ENCODE measurements around the gene UNC45B. TPM values are rescaled to one million over a fixed set of nuclear protein-coding genes. Genes with fewer than 3 reads are reported as not detected.

The UNC45B gene, protein sequence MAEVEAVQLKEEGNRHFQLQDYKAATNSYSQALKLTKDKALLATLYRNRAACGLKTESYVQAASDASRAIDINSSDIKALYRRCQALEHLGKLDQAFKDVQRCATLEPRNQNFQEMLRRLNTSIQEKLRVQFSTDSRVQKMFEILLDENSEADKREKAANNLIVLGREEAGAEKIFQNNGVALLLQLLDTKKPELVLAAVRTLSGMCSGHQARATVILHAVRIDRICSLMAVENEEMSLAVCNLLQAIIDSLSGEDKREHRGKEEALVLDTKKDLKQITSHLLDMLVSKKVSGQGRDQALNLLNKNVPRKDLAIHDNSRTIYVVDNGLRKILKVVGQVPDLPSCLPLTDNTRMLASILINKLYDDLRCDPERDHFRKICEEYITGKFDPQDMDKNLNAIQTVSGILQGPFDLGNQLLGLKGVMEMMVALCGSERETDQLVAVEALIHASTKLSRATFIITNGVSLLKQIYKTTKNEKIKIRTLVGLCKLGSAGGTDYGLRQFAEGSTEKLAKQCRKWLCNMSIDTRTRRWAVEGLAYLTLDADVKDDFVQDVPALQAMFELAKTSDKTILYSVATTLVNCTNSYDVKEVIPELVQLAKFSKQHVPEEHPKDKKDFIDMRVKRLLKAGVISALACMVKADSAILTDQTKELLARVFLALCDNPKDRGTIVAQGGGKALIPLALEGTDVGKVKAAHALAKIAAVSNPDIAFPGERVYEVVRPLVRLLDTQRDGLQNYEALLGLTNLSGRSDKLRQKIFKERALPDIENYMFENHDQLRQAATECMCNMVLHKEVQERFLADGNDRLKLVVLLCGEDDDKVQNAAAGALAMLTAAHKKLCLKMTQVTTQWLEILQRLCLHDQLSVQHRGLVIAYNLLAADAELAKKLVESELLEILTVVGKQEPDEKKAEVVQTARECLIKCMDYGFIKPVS
- 0.77 TPM for total RNA-seq
- long read RNA-seq, full-length matches to known transcripts: 1 of 3 reads
- long read RNA-seq, partial matches to known transcripts: 2 of 3 reads
- long read RNA-seq, other reads (novel, unspliced or antisense): 0 of 3 reads

DNA sequence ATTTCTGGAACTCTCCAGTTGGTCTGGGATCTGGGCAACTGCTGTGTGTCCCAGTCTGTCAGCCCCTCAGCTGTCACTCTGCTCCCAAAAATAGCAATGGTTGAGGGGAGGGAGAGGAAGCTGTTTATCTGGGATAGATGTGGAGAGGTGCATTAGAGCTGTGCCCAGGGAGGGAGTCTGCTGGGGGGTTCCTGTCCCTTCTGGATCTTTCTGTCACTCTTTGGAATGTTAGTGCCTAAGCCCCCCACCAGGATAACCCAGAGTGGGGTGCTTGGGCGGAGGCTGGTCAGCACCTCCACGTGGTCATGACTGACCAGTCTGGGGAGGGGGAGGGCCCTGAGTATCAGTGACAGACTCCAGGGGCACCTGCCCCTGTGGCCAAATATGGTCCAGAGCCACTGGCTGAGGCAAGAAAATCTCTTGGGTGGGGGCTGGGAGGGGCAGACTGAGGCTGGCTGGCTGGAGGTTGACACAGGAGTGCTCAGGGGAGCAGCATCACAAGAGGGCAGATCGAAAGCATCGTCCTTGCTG lies at the start of gene UNC45B:
Gene UNC45B (plus strand): TSS at position 443 of the 531 bp plus-strand sequence. CDS start 447 bp downstream, outside the sequence.
- no peak for DNase-seq
- ATAC-seq: peak in 1 of 2 donors; percentile 31
- Histone ChIP-seq H3K27me3 (ENCODE audit: low read depth) (no peaks in the 10 kb centered on the region), H3K4me3 (no peak within 1 kb of the TSS), H3K27ac (no peak within 1 kb of the TSS), H3K4me1 (peaks cover 1% of the 10 kb centered on the region), H3K36me3 (no peaks in the 10 kb centered on the region), H3K9me3 (no peaks in the 10 kb centered on the region)
- intact Hi-C loops (cut with DNase I): no loop called here
- TF ChIP-seq, protein P1, sequence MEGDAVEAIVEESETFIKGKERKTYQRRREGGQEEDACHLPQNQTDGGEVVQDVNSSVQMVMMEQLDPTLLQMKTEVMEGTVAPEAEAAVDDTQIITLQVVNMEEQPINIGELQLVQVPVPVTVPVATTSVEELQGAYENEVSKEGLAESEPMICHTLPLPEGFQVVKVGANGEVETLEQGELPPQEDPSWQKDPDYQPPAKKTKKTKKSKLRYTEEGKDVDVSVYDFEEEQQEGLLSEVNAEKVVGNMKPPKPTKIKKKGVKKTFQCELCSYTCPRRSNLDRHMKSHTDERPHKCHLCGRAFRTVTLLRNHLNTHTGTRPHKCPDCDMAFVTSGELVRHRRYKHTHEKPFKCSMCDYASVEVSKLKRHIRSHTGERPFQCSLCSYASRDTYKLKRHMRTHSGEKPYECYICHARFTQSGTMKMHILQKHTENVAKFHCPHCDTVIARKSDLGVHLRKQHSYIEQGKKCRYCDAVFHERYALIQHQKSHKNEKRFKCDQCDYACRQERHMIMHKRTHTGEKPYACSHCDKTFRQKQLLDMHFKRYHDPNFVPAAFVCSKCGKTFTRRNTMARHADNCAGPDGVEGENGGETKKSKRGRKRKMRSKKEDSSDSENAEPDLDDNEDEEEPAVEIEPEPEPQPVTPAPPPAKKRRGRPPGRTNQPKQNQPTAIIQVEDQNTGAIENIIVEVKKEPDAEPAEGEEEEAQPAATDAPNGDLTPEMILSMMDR (IDR thresholded peaks at IDR 0.05): no peak

DNA sequence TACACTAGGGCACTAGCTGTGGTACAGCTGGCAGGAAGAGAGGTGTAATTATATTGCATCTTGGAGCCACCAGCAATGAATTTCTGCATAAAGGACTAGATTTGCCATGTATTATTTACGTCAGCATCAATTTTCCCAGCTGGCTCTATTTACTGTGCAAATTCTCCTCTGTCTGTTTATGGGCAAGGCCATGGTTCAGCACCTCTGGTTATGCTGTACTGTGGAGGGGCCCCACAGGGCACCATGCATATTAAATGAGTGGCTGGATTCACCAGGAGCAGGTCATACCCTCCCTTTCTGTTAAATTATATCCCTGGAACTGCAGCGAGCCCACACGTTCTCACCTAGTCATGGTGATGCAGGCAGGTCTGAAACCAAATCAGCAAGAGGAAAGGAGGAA lies 47.7 kb upstream of the UNC45B start:
- ATAC-seq (no peak), DNase-seq (no peak)
- Histone ChIP-seq H3K4me3 (no peak overlapping the region), H3K27me3 (ENCODE audit: low read depth) (no peaks in the 10 kb centered on the region), H3K27ac (no peak overlapping the region), H3K36me3 (peaks cover 54% of the 10 kb centered on the region), H3K9me3 (no peaks in the 10 kb centered on the region), H3K4me1 (no peaks in the 10 kb centered on the region)
- TF ChIP-seq, protein P1 (IDR thresholded peaks at IDR 0.05): no peak
- intact Hi-C loops (cut with DNase I): no loop called here

DNA sequence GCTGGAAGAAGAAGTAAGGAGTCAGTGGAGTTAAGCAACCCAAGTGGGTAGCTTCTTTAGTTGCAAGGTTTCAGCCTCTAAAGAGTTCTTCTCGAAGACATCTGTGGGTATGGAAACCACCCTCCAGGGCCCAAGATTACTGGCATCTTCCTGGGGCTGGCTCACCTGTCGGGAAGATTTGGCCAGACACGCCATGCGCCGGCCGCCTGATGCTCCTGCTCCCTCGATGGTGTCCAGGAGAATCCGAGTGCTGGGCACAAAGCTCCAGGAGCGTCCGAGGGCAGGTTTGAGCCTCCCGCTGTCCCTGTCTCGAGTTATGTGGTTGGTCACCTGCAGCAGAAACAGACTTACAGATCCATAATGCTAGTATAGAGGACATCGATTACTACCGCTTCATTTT lies 46.6 kb upstream of the UNC45B start:
- ATAC-seq (no peak), DNase-seq (no peak)
- intact Hi-C loops (cut with DNase I): no loop called here
- Histone ChIP-seq H3K9me3 (no peaks in the 10 kb centered on the region), H3K4me1 (no peaks in the 10 kb centered on the region), H3K36me3 (peaks cover 65% of the 10 kb centered on the region), H3K4me3 (no peak overlapping the region), H3K27me3 (ENCODE audit: low read depth) (no peaks in the 10 kb centered on the region), H3K27ac (no peak overlapping the region)
- TF ChIP-seq, protein P1 (IDR thresholded peaks at IDR 0.05): no peak

DNA sequence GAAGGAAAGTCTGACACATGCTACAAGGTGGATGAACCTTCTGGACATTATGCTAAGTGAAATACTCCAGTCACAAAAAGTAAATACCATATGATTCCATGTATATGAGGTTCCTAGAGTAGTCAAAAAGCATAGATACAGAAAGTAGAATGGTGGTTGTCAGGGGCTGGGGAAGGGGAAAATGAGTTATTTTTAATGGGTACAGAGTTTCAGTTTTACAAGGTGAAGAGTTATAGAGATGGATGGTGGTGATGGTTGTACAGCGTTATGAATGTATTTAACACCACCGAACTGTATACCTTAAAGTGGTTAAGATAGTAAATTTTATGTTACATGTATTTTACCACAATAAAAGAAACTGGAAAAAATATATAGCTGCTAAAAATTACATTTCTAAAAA lies 45.9 kb upstream of the UNC45B start:
- Histone ChIP-seq H3K9me3 (no peaks in the 10 kb centered on the region), H3K27me3 (ENCODE audit: low read depth) (no peaks in the 10 kb centered on the region), H3K27ac (no peak overlapping the region), H3K4me1 (no peaks in the 10 kb centered on the region), H3K4me3 (no peak overlapping the region), H3K36me3 (peaks cover 68% of the 10 kb centered on the region)
- no peak for ATAC-seq
- intact Hi-C loops (cut with DNase I): no loop called here
- DNase-seq: no peak
- TF ChIP-seq, protein P1 (IDR thresholded peaks at IDR 0.05): no peak

DNA sequence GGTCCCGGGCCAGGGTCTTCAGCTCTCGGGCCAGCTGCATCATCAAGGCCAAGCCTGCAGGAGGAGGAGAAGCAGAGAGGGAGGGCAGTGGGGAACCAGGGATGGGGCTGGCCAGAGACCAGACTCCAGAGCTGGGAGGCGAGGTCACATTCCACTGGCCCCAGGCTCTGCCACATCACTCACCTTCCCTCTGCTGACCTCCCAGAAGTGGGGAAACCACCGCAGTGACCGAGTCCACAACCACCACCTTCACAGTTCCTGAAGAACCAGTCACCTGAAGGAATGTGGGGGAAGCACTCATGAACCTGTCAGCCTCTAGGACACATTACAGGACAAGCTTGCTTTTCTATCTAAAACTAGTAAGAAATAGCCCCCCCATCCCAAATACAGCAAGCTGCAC lies 44.3 kb upstream of the UNC45B start:
- Histone ChIP-seq H3K4me1 (no peaks in the 10 kb centered on the region), H3K9me3 (no peaks in the 10 kb centered on the region), H3K27ac (no peak overlapping the region), H3K4me3 (no peak overlapping the region), H3K36me3 (peaks cover 68% of the 10 kb centered on the region), H3K27me3 (ENCODE audit: low read depth) (no peaks in the 10 kb centered on the region)
- no peak for ATAC-seq
- DNase-seq: no peak
- intact Hi-C loops (cut with DNase I): no loop called here
- TF ChIP-seq, protein P1 (IDR thresholded peaks at IDR 0.05): no peak
